Progenitor cell of endocrine pancreas (in vitro differentiated cells): ENCODE data around the gene STK32C. TPM values are rescaled to one million over a fixed set of nuclear protein-coding genes. Genes with fewer than 3 reads are reported as not detected.

Source experiments
- DNase-seq: peaks from one replicate; pipeline ENCODE4 v3.0.0; 2021; ENCODE audit warnings: low spot score; ENCODE audit not compliant: unreplicated experiment
- H3K27ac Mint-ChIP-seq: 2 replicates; pipeline ENCODE4 v1.8.0; 2021; ENCODE audit warnings: mild to moderate bottlenecking, moderate library complexity, mixed read lengths
- H3K27me3 Mint-ChIP-seq: 2 replicates; pipeline ENCODE4 v1.8.0; 2021; ENCODE audit warnings: mixed read lengths
- H3K36me3 Mint-ChIP-seq: 2 replicates; pipeline ENCODE4 v1.8.0; 2022; ENCODE audit warnings: mixed read lengths; ENCODE audit not compliant: insufficient read depth
- H3K4me1 Mint-ChIP-seq: 2 replicates; pipeline ENCODE4 v1.8.0; 2021; ENCODE audit warnings: low read depth, mixed read lengths
- H3K4me3 Mint-ChIP-seq: 2 replicates; pipeline ENCODE4 v1.8.0; 2021; ENCODE audit warnings: low read depth, mild to moderate bottlenecking, moderate library complexity, mixed read lengths
- H3K9me3 Mint-ChIP-seq: 2 replicates; pipeline ENCODE4 v1.8.0; 2021; ENCODE audit warnings: low read depth, mixed read lengths
- total RNA-seq: library from RNA; stranded (reverse); gene quantifications from 2 replicates; pipeline ENCODE4 v1.2.1, GENCODE V29; 2021
- TF ChIP-seq, protein P1 (sequence below): fragments of 200-600 bp; sonication (generic); IDR thresholded peaks from one replicate; pipeline ENCODE4 v1.5.0; 2021; ENCODE audit warnings: antibody characterized with exemption, mild to moderate bottlenecking; ENCODE audit not compliant: unreplicated experiment

Gene STK32C
- total RNA-seq, 1 donor from 2014 or later: 10.0 TPM

DNA sequence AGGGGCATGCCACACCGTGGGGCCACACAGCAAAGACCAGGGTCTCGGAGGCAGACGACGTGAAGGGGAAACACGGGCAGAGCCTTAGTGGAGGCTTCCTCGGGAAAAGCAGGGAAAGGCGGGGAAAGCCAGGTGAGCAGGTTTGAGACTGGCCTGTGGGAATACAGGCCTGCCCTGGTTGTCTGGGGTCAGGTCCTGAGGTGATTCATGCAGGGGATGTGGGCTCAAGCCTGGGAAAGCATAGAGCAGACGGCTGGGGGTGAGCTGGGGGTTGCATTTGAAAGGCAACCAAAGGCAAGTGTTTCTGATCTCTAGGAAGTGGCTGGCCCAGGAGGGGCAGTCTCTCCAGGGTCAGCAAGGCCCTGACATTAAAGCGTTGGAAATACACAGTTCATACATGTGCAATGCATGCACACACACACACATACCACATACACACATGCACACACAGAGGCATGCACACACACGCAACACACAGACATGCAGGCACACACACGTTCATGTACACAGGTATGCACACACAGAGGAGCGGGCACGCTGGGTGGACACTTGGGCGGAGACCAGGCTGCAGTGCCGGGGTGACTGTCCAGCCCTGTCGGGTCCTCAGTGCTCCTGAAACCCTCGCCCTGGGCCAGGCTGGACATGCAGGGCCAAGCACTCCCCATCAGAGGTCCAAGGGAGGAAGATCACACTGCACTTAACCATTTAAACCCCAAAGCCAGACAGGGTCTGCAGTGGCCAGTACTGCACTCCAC lies 69.2 kb downstream of the STK32C start:
- Mint-ChIP-seq H3K36me3 (no peaks in the 10 kb centered on the region), H3K27me3 (peaks cover 7% of the 10 kb centered on the region), H3K4me3 (no peak overlapping the region), H3K4me1 (no peaks in the 10 kb centered on the region), H3K27ac (peak overlapping the region; percentile 50), H3K9me3 (no peaks in the 10 kb centered on the region)
- DNase-seq: no peak
- TF ChIP-seq, protein P1, sequence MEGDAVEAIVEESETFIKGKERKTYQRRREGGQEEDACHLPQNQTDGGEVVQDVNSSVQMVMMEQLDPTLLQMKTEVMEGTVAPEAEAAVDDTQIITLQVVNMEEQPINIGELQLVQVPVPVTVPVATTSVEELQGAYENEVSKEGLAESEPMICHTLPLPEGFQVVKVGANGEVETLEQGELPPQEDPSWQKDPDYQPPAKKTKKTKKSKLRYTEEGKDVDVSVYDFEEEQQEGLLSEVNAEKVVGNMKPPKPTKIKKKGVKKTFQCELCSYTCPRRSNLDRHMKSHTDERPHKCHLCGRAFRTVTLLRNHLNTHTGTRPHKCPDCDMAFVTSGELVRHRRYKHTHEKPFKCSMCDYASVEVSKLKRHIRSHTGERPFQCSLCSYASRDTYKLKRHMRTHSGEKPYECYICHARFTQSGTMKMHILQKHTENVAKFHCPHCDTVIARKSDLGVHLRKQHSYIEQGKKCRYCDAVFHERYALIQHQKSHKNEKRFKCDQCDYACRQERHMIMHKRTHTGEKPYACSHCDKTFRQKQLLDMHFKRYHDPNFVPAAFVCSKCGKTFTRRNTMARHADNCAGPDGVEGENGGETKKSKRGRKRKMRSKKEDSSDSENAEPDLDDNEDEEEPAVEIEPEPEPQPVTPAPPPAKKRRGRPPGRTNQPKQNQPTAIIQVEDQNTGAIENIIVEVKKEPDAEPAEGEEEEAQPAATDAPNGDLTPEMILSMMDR: no peak

DNA sequence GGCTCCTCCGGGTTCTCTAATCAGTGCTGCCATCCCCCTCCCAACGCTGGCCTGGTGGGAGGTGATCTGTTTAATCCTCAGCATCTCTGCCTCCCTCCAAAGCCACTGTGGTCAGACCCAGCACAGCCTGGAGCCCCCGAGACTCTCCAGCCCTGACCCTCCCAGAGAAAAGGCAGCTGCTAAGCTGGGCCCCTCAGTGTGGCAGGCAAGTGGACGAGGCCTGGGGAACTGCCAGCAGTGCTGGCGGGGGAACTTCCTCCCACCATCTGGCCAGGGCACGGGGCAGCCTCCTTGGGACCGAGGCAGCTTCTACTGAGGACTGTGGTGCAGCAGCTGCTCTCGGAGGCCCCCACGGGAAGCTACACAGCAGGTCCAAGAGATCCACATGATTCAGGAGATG lies 69.9 kb downstream of the STK32C start:
- Mint-ChIP-seq H3K36me3 (no peaks in the 10 kb centered on the region), H3K27me3 (peaks cover 7% of the 10 kb centered on the region), H3K4me1 (no peaks in the 10 kb centered on the region), H3K4me3 (no peak overlapping the region), H3K9me3 (no peaks in the 10 kb centered on the region), H3K27ac (peak overlapping the region; percentile 50)
- TF ChIP-seq, protein P1: no peak
- DNase-seq: no peak

DNA sequence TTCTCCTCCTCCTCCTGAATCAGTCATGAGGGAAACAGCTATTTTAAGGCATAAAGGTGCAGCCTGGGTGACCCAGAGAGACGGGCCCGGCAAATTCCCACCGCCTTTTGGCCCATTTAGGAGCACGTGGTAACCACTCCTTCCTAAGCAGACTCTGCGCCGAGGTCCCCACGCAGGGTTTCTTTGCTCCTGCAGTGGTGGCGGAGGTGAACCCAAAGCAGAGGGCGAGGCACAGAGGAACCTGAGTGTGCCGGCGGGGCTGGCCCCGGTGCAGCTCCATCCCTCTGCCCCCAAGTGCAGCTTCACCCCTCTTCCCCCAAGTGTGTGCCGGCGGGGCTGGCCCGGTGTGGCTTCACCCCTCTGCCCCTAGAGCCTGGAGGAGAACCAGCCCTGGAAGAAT lies 70.4 kb downstream of the STK32C start:
- Mint-ChIP-seq H3K27ac (no peak overlapping the region), H3K4me1 (no peaks in the 10 kb centered on the region), H3K27me3 (peaks cover 7% of the 10 kb centered on the region), H3K36me3 (no peaks in the 10 kb centered on the region), H3K4me3 (no peak overlapping the region), H3K9me3 (no peaks in the 10 kb centered on the region)
- TF ChIP-seq, protein P1: no peak
- DNase-seq: no peak

DNA sequence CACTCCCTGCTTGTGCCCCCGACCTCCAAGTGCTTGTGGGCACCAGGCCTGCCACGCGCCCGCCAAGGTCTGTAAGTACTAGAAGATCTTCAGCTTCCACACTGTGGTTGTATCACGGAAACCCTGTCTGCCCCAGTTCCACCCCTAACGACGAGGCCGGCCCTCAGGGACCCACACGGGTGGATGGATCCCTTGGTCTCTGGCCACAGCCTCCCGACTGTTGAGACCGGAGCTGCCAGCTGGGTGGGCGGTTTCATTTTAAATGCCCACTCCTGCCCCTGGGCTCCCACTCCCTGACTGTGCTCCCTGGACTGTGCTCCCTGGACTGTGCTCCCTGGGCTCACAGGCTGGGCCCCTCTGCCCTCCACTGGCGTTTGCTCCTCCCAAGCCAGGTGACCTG lies 70.9 kb downstream of the STK32C start:
- TF ChIP-seq, protein P1: no peak

DNA sequence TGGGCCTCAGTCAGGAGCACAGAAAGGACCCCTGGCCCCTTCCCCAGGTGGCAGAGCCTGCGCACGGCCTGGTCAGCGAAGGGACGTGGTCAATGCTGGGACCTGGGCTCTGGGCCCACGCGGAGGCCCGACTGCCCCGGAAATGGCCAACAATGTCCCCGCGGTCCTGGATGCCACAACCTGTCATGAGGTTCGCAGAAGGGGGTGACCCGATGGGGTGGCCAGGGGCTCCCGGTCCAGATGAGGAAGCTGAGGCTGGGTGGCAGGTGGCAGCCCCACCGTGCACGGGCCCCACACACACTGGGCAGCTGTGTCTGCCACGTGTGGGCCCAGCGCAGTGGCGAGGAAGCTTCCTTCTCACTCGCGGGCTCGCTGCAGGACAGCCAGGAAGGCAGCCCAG lies 71.6 kb downstream of the STK32C start:
- Mint-ChIP-seq H3K4me3 (no peak overlapping the region), H3K36me3 (no peaks in the 10 kb centered on the region), H3K27ac (no peak overlapping the region), H3K9me3 (no peaks in the 10 kb centered on the region), H3K4me1 (no peaks in the 10 kb centered on the region), H3K27me3 (peaks cover 7% of the 10 kb centered on the region)
- DNase-seq: no peak
- TF ChIP-seq, protein P1: no peak

More for the DNA sequence above, 70.9 kb downstream of the STK32C start:
- no peaks in the 10 kb centered on the region for H3K4me1 Mint-ChIP-seq
- no peak for DNase-seq
- no peaks in the 10 kb centered on the region for H3K9me3 Mint-ChIP-seq
- peaks cover 7% of the 10 kb centered on the region for H3K27me3 Mint-ChIP-seq
- no peaks in the 10 kb centered on the region for H3K36me3 Mint-ChIP-seq
- no peak overlapping the region for H3K27ac Mint-ChIP-seq
- no peak overlapping the region for H3K4me3 Mint-ChIP-seq
